ENCODE measurements around the gene NR3C2.

GRCh38 chr4:148116969-148117368 is 325.2 kb downstream of the NR3C2 start:
- no peak for TF ChIP-seq CTCF (IDR thresholded peaks at IDR 0.05)
- no peak for TF ChIP-seq POLR2A (IDR thresholded peaks at IDR 0.05)
